HG03039 (cell line): ENCODE measurements around the gene FZD7.

ENCODE experiments used
- ATAC-seq: cut with Tn5 transposase; IDR thresholded peaks from one replicate; pipeline ENCODE4 v1.9.1; 2021; ENCODE audit warnings: mild to moderate bottlenecking, moderate library complexity; ENCODE audit not compliant: unreplicated experiment

FZD7 gene

GRCh38 chr2:202033317-202034248 is at the start of gene FZD7:
Gene FZD7 (plus strand): TSS chr2:202033855. CDS start chr2:202034648, 793 bp downstream.
- peak; percentile 81 for ATAC-seq

DNA sequence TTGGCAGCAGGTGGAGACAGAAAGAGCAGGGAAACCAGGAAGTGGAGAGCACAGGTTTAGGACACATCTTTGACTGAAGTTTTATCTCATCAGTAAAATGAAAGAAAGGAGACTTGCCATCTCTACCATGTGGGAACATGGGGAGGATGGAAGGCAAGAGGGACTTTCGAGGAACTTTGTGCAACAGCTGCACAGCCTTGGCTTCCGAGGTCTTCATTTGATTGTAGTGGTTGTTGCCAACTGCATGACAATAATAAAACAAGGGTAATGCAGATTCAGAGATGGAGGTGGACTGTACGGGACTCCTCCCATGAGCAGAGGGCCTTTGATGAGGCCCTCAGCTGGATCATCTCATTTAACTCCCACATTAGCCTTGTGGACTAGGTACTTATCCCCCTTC is 49.3 kb upstream of the FZD7 start:
- no peak for ATAC-seq

DNA sequence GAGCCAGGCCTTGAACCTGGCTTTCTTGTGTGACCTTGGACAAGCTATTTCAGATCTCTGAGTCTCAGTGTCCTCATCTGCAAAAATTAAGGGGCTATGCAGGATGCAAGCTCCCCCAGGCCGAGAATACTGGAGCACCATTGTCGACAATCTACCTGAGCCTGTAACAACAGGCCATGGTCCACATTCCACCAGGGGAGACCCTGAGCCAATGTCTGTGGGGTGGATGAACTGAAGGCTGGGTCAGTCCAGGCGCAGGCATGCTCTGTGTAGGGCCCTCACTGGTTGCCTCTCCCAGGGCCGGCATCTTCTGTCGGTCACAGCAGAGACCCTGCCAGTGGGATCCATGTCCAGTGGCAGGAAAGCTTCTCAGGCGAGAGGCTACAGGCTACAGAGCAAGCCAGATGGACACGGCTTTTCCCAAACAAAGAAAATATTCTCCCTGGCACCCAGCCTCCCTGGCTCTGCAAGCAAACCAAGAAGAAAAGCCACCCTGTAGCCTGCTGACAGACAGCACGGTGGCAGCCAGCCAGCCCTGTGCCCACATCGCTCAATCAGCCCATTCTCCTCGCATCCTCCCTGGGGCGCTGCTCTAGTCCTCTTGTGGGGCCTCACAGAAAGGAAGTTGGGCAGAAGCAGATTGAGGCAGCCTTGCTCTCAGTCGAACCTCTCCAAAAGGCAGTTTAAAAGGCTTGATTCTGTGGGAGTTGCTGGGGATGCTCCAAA is 48.7 kb upstream of the FZD7 start:
- no peak for ATAC-seq

DNA sequence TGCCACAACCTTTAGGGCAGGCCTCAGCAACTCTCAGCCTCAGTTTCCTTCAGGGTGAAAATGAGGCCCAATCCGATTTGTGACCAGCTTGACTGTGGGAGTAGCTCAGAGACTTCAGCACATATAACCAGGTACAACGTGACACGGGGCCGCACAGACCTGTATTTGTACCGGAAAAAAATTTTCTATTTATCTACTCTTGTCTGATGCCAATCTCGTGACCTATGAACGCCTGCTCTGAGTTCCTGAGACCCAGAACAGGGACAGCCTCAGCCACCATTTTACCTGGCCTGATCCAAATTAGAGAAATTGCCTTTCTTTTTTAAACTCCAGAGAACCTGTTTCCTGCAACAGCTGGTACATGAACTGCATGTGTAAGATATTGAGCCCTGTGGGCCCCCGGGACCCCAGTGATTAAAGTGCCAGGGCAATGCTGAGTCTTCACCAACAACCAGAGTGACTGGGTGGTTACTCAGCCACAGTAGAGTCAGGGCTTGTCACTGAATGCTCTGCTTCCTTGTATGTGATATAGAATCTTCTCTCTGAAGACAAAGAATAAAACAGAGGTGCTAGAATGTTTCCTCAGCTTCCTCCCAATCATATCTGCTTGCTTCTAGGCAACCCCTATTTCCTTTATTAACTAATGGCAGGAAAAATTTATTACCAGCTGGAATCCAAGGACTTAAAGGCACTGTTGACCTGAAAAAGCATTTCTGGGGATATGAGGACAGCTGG is 47.8 kb upstream of the FZD7 start:
- ATAC-seq, result no peak

- no peak for ATAC-seq
Measured at GRCh38 chr2:201986463-201986735, 47.3 kb upstream of the FZD7 start.

DNA sequence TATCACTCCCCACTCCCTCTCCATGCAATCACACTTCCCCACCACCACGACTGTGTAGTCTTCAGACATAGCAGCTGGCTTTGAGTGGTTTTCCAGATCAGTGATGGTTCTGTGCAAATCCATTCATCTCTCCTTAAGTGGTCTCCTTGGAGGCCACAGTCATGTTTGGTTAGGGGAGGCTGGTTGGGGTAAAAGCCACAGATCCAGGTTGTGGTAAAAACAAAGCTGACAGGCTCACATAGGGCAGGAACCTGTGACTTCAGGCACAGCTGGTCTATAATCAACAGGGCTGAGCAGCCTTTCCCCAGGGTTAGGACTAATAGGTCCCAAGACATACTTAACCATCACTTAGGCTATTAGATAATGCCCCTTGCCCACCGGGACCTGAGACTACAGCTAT is 46.2 kb upstream of the FZD7 start:
- no peak for ATAC-seq

DNA sequence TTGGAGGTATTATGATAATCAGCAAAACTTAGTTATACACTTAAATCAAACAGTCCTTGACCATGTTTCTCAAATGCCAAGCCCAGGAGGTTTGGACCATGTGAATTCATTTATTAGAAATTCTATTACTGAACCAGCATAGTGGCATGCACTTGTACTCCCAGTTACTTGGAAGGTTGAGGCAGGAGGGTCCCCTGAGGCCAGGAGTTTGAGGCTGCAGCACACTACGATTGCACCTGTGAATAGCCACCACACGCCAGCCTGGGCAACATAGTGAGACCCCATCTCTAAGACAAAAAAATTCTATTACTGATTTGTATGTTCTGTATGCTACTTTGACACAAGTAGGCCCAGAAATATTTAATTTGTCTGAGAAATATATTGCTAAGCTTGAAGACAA is 43.6 kb upstream of the FZD7 start:
- ATAC-seq, result no peak

GRCh38 chr2:201992960-201993359 is 40.7 kb upstream of the FZD7 start:
- ATAC-seq, result no peak

- no peak for ATAC-seq
Measured at GRCh38 chr2:201994973-201995638, 38.5 kb upstream of the FZD7 start.

GRCh38 chr2:201996006-201996405 is 37.6 kb upstream of the FZD7 start:
- ATAC-seq, result no peak

GRCh38 chr2:201996679-201997314 is 36.9 kb upstream of the FZD7 start:
- no peak for ATAC-seq

DNA sequence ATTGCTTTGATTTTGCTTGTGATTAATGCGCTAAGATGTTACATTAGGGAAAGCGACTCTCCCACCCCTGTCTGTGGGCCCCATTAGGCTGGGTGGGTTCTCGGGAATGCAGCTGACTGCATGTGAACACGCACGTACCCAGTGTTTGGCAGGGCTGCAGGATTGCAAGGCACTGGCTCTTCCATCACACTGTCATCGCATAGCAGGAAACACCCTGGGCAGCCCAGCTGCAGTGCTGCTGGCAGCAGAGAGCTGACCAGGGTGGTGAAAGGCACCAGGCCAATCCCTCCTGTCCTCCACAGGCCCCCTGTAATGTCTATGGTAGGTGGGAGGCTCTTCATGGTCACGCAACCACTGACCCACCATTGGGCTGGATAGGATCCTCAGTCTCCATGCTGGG is 34.4 kb upstream of the FZD7 start:
- no peak for ATAC-seq

GRCh38 chr2:202001826-202002225 is 31.8 kb upstream of the FZD7 start:
- no peak for ATAC-seq

GRCh38 chr2:202002381-202002780 is 31.3 kb upstream of the FZD7 start:
- ATAC-seq, result no peak

DNA sequence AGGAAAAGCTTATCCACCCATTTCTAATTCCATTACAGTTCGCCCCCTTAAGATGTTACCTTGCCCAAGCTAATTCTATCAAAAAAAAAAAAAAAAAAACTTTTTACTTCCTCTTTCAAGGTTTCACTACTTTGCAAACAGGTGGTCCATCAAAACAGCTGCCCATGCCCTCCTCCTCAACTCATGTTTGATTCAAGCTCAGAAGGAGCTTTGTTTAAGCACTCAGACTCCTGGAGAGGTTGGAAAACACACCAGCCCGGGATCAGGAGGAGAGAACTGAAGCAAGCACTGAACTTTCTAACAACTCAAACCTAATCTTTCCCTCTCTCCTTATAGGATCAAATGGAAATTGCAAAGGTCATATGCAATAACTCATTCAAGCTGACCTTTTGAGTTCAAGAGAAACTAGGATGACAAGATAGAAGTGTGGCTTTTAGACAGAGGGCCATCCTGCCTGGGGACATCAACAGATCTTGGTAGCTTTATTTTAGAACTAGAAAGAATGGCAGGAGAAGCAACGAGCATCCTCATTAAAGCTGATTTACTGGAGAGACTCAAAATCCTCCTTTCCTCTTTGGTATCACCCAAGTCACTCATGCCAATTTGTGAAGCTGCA is 28.3 kb upstream of the FZD7 start:
- ATAC-seq, result no peak

- no peak for ATAC-seq
Measured at GRCh38 chr2:202006301-202006700, 27.4 kb upstream of the FZD7 start.

DNA sequence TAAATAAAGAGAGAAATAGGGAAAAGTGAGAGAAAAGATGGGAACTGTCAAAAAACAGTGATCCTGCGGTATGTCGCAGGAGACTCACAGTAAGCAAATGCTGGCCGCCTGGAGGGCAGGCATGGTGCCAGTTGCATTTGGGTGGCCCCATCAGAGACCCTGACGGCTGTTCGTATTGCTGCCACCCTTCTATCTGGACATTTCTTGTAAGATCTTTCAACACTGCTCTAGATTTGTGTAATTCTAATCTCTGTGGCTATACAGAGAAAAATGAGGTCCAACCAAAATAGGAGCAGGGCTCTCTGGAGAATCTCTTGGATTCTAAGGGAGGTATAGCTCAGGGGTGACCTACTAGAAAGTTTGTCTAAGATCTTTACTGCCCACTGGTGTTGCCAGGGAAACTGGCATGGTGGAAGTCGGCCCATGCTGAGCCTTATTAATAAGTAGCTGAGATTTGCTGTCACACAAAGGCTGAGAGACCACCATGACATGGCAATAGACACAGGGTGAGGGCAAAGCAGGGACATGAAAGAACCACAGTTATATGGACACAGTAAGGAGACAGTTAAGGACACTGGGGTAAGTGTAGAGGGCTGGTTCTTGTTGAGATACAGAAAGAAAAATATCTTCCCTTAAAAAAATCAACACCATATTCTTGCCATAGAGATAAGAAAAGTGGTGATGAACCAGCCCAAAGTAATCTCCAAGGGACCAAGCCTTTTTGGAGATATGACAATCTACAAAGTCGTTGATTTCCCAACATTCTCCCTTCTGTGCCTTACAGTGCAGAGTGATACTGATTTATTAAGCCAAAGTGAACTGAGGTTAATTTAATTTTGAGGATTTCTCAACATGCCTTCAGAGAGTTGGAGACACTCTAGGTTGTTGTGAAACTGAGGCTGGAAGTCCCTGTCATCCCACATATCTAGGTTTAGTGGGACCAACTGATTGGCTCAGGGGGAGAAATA is 26.4 kb upstream of the FZD7 start:
- ATAC-seq, result no peak

GRCh38 chr2:202007983-202008354 is 25.7 kb upstream of the FZD7 start:
- no peak for ATAC-seq

DNA sequence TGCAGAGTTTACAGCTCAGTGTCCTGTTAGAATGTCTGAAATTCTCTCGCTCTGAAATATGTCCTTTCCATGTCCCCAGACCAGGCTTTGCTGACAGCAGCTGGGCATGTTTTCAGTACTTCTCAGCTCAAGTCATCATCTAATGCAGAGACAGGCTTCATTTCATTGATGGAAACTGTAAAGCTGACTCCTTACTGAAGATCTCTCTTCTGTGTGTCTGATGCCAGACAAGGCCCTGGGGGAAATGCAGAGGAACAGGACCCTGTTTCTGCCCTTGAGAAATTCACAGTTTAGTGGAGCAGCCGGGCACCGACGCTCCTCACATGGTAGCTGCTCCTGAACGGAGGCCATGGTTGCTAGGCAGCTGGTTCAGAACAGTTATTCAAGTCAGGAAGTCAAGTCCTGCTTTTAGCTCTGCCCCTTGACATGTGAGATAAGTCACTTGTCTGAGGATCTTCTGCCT is 24.6 kb upstream of the FZD7 start:
- no peak for ATAC-seq
